Large intestine (tissue), 3 donors: ENCODE measurements around the gene SLC11A2. TPM values are rescaled to one million over a fixed set of nuclear protein-coding genes. Genes with fewer than 3 reads are reported as not detected.
A peak's percentile ranks its signal among the peaks of the same experiment; 100 is the strongest.

Experiments
- DNase-seq, 2 donors: peaks; one replicate each; pipeline versions ENCODE4 v3.0.0 to v3.0.0-alpha.2; 2013
- H3K27ac ChIP-seq: one replicate; pipeline ENCODE4 v1.5.1; 2013; ENCODE audit warnings: low read length
- H3K27me3 ChIP-seq: 2 replicates; pipeline ENCODE4 v1.6.1; 2013; ENCODE audit warnings: low read length; ENCODE audit not compliant: control insufficient read depth, insufficient read depth
- H3K36me3 ChIP-seq: 2 replicates; pipeline ENCODE4 v1.6.1; 2013; ENCODE audit warnings: low read length; ENCODE audit not compliant: control insufficient read depth, insufficient read depth
- H3K4me1 ChIP-seq: one replicate; pipeline ENCODE4 v1.6.1; 2013; ENCODE audit warnings: low read length; ENCODE audit not compliant: control insufficient read depth, insufficient read depth
- H3K4me3 ChIP-seq: one replicate; pipeline ENCODE4 v1.5.1; 2013; ENCODE audit warnings: low read length
- H3K9me3 ChIP-seq: one replicate; pipeline ENCODE4 v1.6.1; 2013; ENCODE audit warnings: mild to moderate bottlenecking, low read depth, low read length, moderate library complexity; ENCODE audit not compliant: control insufficient read depth
- WGBS: methylation state at CpG from one replicate; pipeline ENCODE4 v1.1.5; 2013; ENCODE audit warnings: low lambda C conversion rate; ENCODE audit not compliant: insufficient coverage; 5-methylcytosine and 5-hydroxymethylcytosine counted together
- polyA plus RNA-seq: library from polyadenylated mRNA; unstranded; fragments of 120-200 nt; gene quantifications from one replicate; pipeline ENCODE4 v1.2.1, GENCODE V29; 2013

Gene SLC11A2
- polyA plus RNA-seq, 1 donor: 73.1 TPM

GRCh38 chr12:51056242-51056641 lies 30.1 kb upstream of the SLC11A2 start:
- DNase-seq: no peak
- WGBS: no CpG with 5 or more reads among the region's 5 CpGs
- Histone ChIP-seq H3K9me3 (no peaks in the 10 kb centered on the region), H3K4me3 (no peak overlapping the region), H3K4me1 (no peaks in the 10 kb centered on the region), H3K36me3 (peaks cover 75% of the 10 kb centered on the region), H3K27me3 (no peaks in the 10 kb centered on the region), H3K27ac (no peak overlapping the region)

GRCh38 chr12:51055060-51055459 lies 28.9 kb upstream of the SLC11A2 start:
- no peak overlapping the region for H3K4me3 ChIP-seq
- H3K9me3 ChIP-seq: no peaks in the 10 kb centered on the region
- peaks cover 71% of the 10 kb centered on the region for H3K36me3 ChIP-seq
- no CpG with 5 or more reads among the region's 2 CpGs for WGBS
- no peak for DNase-seq
- no peaks in the 10 kb centered on the region for H3K4me1 ChIP-seq
- H3K27ac ChIP-seq: no peak overlapping the region
- no peaks in the 10 kb centered on the region for H3K27me3 ChIP-seq

GRCh38 chr12:51051787-51052186 lies 25.6 kb upstream of the SLC11A2 start:
- no peak overlapping the region for H3K27ac ChIP-seq
- H3K36me3 ChIP-seq: peaks cover 42% of the 10 kb centered on the region
- DNase-seq: no peak
- 100% methylated on average over 1 of the region's 4 CpGs for WGBS
- H3K27me3 ChIP-seq: no peaks in the 10 kb centered on the region
- H3K9me3 ChIP-seq: no peaks in the 10 kb centered on the region
- H3K4me1 ChIP-seq: no peaks in the 10 kb centered on the region
- no peak overlapping the region for H3K4me3 ChIP-seq

GRCh38 chr12:51049525-51049924 lies 23.3 kb upstream of the SLC11A2 start:
- no peaks in the 10 kb centered on the region for H3K9me3 ChIP-seq
- WGBS: no CpG with 5 or more reads among the region's 3 CpGs
- peak overlapping the region; percentile 68 for H3K4me3 ChIP-seq

GRCh38 chr12:51048661-51049251 lies 22.6 kb upstream of the SLC11A2 start:
- H3K27ac ChIP-seq: peak overlapping the region; percentile 90
- WGBS: 26% methylated on average over 6 of the region's 14 CpGs
- peak in 1 of 2 donors; percentile 44 for DNase-seq
- H3K4me1 ChIP-seq: no peaks in the 10 kb centered on the region
- H3K4me3 ChIP-seq: peak overlapping the region; percentile 68
- H3K27me3 ChIP-seq: no peaks in the 10 kb centered on the region
- H3K36me3 ChIP-seq: peaks cover 14% of the 10 kb centered on the region
- no peaks in the 10 kb centered on the region for H3K9me3 ChIP-seq

More at GRCh38 chr12:51049525-51049924, 23.3 kb upstream of the SLC11A2 start:
- peaks cover 20% of the 10 kb centered on the region for H3K36me3 ChIP-seq
- DNase-seq: no peak
- no peaks in the 10 kb centered on the region for H3K27me3 ChIP-seq
- H3K4me1 ChIP-seq: no peaks in the 10 kb centered on the region
- peak overlapping the region; percentile 4 for H3K27ac ChIP-seq

GRCh38 chr12:51047655-51048540 lies 21.7 kb upstream of the SLC11A2 start, which contains the start of gene LETMD1:
Gene LETMD1 (plus strand): TSS chr12:51048327. CDS start chr12:51048357, 30 bp downstream.
- Histone ChIP-seq H3K36me3 (peaks cover 9% of the 10 kb centered on the region), H3K27me3 (no peaks in the 10 kb centered on the region), H3K9me3 (no peaks in the 10 kb centered on the region), H3K4me1 (no peaks in the 10 kb centered on the region), H3K4me3 (peak within 1 kb of the TSS; percentile 68), H3K27ac (peak within 1 kb of the TSS; percentile 90)
- WGBS: no CpG with 5 or more reads among the region's 51 CpGs
- DNase-seq: peak; percentile 98 to 99

- no peaks in the 10 kb centered on the region for H3K27me3 ChIP-seq
- H3K27ac ChIP-seq: peak overlapping the region; percentile 51
- WGBS: 40% methylated on average over 1 of the region's 3 CpGs
- peak; percentile 57 to 83 for DNase-seq
- H3K9me3 ChIP-seq: no peaks in the 10 kb centered on the region
- H3K36me3 ChIP-seq: no peaks in the 10 kb centered on the region
- no peak overlapping the region for H3K4me3 ChIP-seq
- H3K4me1 ChIP-seq: peaks cover 4% of the 10 kb centered on the region
These were observed 10.1 kb upstream of the SLC11A2 start for GRCh38 chr12:51036279-51036678.

GRCh38 chr12:51033457-51034089 lies 7.4 kb upstream of the SLC11A2 start:
- Histone ChIP-seq H3K4me1 (peaks cover 12% of the 10 kb centered on the region), H3K9me3 (no peaks in the 10 kb centered on the region), H3K27me3 (no peaks in the 10 kb centered on the region), H3K27ac (no peak overlapping the region), H3K36me3 (no peaks in the 10 kb centered on the region), H3K4me3 (no peak overlapping the region)
- WGBS: no CpG with 5 or more reads among the region's 4 CpGs
- no peak for DNase-seq

GRCh38 chr12:51033048-51033447 lies 6.9 kb upstream of the SLC11A2 start:
- Histone ChIP-seq H3K9me3 (no peaks in the 10 kb centered on the region), H3K27me3 (no peaks in the 10 kb centered on the region), H3K4me3 (no peak overlapping the region), H3K27ac (no peak overlapping the region), H3K36me3 (no peaks in the 10 kb centered on the region), H3K4me1 (peaks cover 12% of the 10 kb centered on the region)
- WGBS: 100% methylated on average over 1 of the region's 2 CpGs
- no peak for DNase-seq

- Histone ChIP-seq H3K4me1 (peaks cover 25% of the 10 kb centered on the region), H3K9me3 (no peaks in the 10 kb centered on the region), H3K27me3 (no peaks in the 10 kb centered on the region), H3K36me3 (no peaks in the 10 kb centered on the region), H3K27ac (peak overlapping the region; percentile 83), H3K4me3 (peak overlapping the region; percentile 30)
- no CpG with 5 or more reads among the region's 5 CpGs for WGBS
- DNase-seq: peak in 1 of 2 donors; percentile 63
These were observed 2.6 kb upstream of the SLC11A2 start for GRCh38 chr12:51028813-51029150.
